Lung (tissue), 5 donors: ENCODE data around the gene AASDH. TPM values are rescaled to one million over a fixed set of nuclear protein-coding genes. Genes with fewer than 3 reads are reported as not detected.

Source experiments
- polyA plus RNA-seq, 2 donors: library from polyadenylated mRNA; stranded (reverse); fragments of 200-250 nt; gene quantifications; one replicate each; pipeline ENCODE4 v1.2.1, GENCODE V29; 2013
- small RNA-seq: library from RNA; depleted of rRNA; stranded (forward); fragments of <200 nt; gene quantifications from one replicate; pipeline ENCODE3, GENCODE V24; 2014; ENCODE audit warnings: low replicate concordance
- total RNA-seq, 2 donors: library from RNA; depleted of rRNA in 1 of 2; stranded (reverse); fragments of >200 nt in 1 of 2; gene quantifications; one replicate each; pipeline ENCODE4 v1.2.1, GENCODE V29; 2014 to 2021
- donor health status: Bipolar disorder and iron deficiency.
- donor health status: healthy.
- donor health status: DM: yes; HTN: yes; CAD: no.

The AASDH gene
- total and polyA plus RNA-seq, 4 donors = 2.4 to 23.4 (median 7.2) TPM

Small RNAs within 50 kb of the gene (small RNA-seq; reads per million reads assigned to genes)
- not detected for gene RNU6-197P

Other genes starting within 250 kb of the AASDH start
- 10 to 100 TPM in 1 of 2 donors, 1 to 10 TPM in 1; 7.4 to 10.7 TPM for gene PPAT, start 48.1 kb upstream of the AASDH start, total RNA-seq
- 1 to 10 TPM; 2.0 to 4.7 TPM for gene PPAT, start 48.1 kb upstream of the AASDH start, polyA plus RNA-seq
- 10 to 100 TPM; 28.0 to 47.0 TPM for gene PAICS, start 48.8 kb upstream of the AASDH start, total RNA-seq
- 10 to 100 TPM; 35.4 to 44.6 TPM for gene PAICS, start 48.8 kb upstream of the AASDH start, polyA plus RNA-seq
- 10 to 100 TPM; 93.2 to 98.0 TPM for gene SRP72, start 80.1 kb upstream of the AASDH start, total RNA-seq
- gene SRP72, start 80.1 kb upstream of the AASDH start, polyA plus RNA-seq = 10 to 100 TPM; 31.1 to 49.0 TPM
- not detected for gene ARL9, start 118.3 kb upstream of the AASDH start, total RNA-seq
- gene ARL9, start 118.3 kb upstream of the AASDH start, polyA plus RNA-seq = under 1 TPM; 0.08 to 0.13 TPM